GM18526 (cell line): ENCODE results near the gene RAB1A.

Experiments used
- POLR2A ChIP-seq: IDR thresholded peaks from 3 replicates; pipeline ENCODE4 v1.6.1; 2011; ENCODE audit not compliant: insufficient read length; ENCODE audit errors: extremely low read depth

RAB1A gene

GRCh38 chr2:65142515-65142914 is 12.6 kb upstream of the RAB1A start:
- TF ChIP-seq POLR2A: no peak

DNA sequence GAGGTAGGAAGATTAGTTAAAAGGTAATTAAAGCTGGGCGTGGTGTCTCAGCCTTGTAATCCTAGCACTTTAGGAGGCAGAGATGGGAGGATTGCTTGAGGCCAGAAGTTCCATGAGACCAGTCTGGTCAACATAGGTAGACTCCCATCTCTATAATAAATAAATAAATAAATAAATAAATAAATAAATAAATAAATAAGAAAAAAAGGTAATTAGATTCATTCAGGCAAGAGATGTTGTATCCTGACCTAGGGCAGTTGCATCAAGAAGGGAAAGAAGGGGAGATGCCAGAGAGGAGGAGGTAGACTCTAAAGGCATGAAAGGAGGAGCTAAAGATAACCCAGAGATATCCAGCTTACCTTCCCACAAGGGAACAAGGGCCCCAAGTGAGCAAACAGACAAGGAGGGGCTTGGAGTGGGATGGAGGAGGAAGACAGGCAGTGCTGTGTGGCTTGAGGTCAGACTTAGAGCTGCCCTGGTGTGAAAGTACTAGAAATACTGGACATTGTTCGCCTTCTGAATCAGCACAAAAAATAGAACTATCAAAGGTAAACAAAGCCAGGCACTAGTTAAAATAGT is 7.4 kb upstream of the RAB1A start:
- TF ChIP-seq POLR2A: no peak

- no peak for TF ChIP-seq POLR2A
Measured at GRCh38 chr2:65136253-65136652, 6.3 kb upstream of the RAB1A start.

- no peak for TF ChIP-seq POLR2A
Measured at GRCh38 chr2:65134158-65134557, 4.3 kb upstream of the RAB1A start.

GRCh38 chr2:65133626-65134025 is 3.7 kb upstream of the RAB1A start:
- TF ChIP-seq POLR2A: no peak

DNA sequence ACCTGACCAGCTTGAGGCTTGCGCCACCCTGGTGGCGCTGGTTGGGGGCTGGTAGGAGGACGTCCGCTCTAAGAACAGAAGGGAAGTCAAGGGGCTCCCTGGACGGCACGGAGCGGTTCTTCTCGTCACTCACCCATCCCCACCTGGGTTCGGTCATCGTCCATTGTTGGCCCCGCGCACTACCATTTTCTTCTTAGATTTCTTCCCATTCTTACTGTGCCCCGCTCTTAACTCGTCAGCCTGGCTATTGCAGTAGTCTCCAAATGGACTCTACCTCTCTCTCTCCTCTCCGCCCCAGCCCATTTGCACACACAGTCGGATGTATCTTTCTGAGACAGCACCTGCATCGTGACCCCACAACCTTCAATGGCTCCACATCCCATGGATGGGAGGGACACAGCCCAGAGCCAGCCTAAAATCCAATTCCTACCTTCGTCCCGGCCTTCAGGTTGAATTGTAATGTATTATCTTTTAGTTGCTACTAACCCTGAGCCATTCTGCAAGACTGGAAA is 814 bp upstream of the RAB1A start:
- no peak for TF ChIP-seq POLR2A

- no peak for TF ChIP-seq POLR2A
Measured at GRCh38 chr2:65129286-65129825, 550 bp downstream of the RAB1A start.

- no peak for TF ChIP-seq POLR2A
Measured at GRCh38 chr2:65128297-65129190, 1.4 kb downstream of the RAB1A start.

GRCh38 chr2:65122313-65122712 is 7.6 kb downstream of the RAB1A start:
- TF ChIP-seq POLR2A: no peak

DNA sequence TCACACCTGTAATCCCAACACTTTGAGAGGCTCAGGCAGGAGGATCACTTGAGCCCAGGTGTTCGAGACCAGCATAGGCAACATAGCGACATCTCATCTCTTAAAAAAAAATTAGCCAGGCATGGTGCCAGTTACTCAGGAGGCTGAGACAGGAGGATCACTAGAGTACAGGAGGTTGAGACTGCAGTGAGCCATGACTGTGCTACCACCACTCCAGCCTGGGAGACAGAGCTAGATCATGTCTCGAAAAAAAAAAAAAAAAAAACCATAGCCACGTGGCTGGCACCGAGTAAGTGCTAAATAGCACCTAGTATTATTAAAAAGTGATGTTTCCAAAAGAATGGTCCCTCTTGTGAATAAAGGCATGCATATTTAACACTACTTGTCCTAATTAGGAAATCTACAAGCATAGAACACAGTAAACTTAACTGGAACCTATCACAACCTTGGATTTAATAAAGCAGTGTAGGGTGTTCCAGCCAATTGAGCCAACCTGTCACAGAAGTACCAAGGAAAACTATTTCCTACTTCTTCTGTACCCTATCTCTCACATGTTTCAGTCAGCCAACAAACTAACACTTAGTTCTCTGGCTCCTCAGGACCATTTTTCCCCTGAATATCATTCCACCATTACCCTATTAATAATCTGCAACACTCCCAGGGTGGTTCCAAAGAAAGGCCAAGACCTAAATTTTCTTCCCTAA is 8.8 kb downstream of the RAB1A start:
- TF ChIP-seq POLR2A: no peak

DNA sequence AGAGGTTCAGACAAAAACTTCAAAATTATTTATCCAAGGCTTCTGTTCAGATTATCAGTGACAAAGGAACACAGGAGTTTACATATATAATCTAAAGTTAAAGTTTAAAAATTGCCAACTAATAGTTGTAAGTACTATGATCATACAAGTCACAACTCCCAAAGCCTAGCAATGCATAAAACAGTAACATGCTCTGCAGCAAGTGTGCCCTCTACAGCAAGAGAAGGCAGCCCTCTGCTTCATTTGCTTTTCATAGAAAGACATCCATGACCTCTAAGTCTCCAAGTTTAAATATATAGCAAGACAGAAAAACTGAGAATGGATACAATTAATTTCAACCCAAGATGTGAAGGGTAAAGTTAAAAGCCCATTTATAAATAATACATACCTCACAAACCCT is 13.3 kb downstream of the RAB1A start:
- TF ChIP-seq POLR2A: no peak

DNA sequence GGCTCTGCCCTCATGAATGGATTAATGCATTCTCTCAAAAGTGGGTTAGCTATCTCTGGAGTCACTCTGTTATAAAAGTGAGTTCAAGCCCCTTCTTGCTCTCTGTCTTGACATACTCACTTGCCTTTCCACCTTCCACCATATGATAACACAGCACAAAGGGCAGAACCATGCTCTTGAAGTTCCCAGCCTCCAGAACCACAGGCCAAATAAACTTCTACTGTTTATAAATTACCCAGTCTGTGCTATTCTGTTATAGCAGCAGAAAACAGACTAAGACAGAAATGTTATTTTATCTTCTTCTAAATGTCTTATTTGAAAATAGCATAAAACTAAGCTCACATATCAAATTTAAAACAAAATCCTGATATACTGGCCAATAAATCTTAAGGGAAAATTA is 15.0 kb downstream of the RAB1A start:
- TF ChIP-seq POLR2A: no peak

DNA sequence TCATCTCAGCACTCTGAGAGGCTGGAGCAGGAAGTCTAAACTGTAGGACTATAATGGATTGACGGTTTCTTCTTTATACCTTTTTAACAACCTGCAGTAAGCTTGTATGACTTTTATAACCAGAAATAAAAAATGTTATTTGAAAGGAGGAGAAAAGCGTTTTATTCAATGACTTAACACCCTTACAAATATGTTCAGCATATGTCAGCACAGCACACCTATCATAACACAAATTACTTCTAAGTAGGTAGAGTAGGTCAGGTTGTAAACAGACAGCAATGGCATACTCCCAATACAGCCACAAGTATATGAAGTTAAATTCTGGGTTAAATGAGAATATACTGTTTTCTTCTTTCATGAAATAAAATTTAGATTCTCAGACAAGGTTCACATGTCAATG is 16.1 kb downstream of the RAB1A start:
- TF ChIP-seq POLR2A: no peak

GRCh38 chr2:65113229-65113628 is 16.7 kb downstream of the RAB1A start:
- TF ChIP-seq POLR2A: no peak

DNA sequence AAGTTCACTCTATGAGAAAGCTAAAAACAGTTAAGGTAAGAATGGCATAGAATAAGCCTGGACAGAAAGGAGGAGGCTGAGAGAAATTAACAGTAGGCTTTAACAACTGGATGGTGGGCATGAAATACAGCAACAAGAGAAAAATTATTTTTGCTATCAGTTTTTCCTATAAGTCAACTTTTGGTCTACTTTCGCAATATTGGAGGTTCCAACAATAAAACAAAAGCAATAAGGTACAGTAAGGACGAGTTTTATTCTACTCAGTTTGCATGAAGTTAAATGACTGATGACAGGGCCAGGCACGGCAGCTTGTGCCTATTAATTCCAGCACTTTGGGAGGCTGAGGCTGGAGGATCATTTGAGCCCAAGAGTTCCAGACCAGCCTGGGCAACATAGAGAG is 17.3 kb downstream of the RAB1A start:
- TF ChIP-seq POLR2A: no peak

- TF ChIP-seq POLR2A: no peak
Measured at GRCh38 chr2:65108780-65109179, 21.1 kb downstream of the RAB1A start.

- TF ChIP-seq POLR2A: no peak
Measured at GRCh38 chr2:65107530-65107929, 22.4 kb downstream of the RAB1A start.
